Sigmoid colon (tissue), 4 donors: Measurements from ENCODE around the gene FOSL1.

Source experiments
- CTCF ChIP-seq, 4 experiments: fragments of 450-650 bp in 3 of 4; fragments of 200-600 bp in 1 of 4; IDR thresholded peaks; one replicate each; pipeline ENCODE4 v1.5.1; 2016 to 2019; ENCODE audit warnings: antibody characterized with exemption in 4 of 4, mild to moderate bottlenecking in 3 of 4, moderate library complexity in 2 of 4
- EP300 ChIP-seq, 4 donors: sonication (generic); formaldehyde crosslinking; IDR thresholded peaks; one replicate each; pipeline ENCODE4 v1.6.1; 2017; ENCODE audit warnings: antibody characterized with exemption in 4 of 4
- POLR2A ChIP-seq, 2 donors: fragments of 450-650 bp; IDR thresholded peaks; one replicate each; pipeline ENCODE4 v1.6.1; 2016; ENCODE audit warnings: antibody characterized with exemption in 2 of 2, mild to moderate bottlenecking in 2 of 2, moderate library complexity in 2 of 2
- POLR2AphosphoS5 ChIP-seq, 4 donors: sonication (generic); formaldehyde crosslinking; IDR thresholded peaks; one replicate each; pipeline ENCODE4 v1.6.1; 2017; ENCODE audit warnings: antibody characterized with exemption in 4 of 4

GRCh38 chr11:65844231-65844872, 55.8 kb downstream of the FOSL1 start:
- no peak for TF ChIP-seq EP300 (IDR thresholded peaks at IDR 0.05)
- no peak for TF ChIP-seq CTCF (IDR thresholded peaks at IDR 0.05)
- no peak for TF ChIP-seq POLR2A (IDR thresholded peaks at IDR 0.05)
- TF ChIP-seq POLR2AphosphoS5 (IDR thresholded peaks at IDR 0.05): no peak
